Activated CD4-positive, alpha-beta T cell treated with anti-CD3 and anti-CD28 coated beads for 36 hours (primary cell): ENCODE measurements around the gene SLC35F4. TPM values are rescaled to one million over a fixed set of nuclear protein-coding genes. Genes with fewer than 3 reads are reported as not detected.
A peak's percentile ranks its signal among the peaks of the same experiment; 100 is the strongest.
"Not testable (repeated sequence)": the region's sequence is repeated elsewhere in the genome, so short reads cannot be mapped to it uniquely, and the experiment has no call there.

Source experiments
- ATAC-seq: fragments of 200-7000 bp; cut with Tn5 transposase; one replicate; pipeline ENCODE4 v1.10.0; 2021; ENCODE audit warnings: mild to moderate bottlenecking, moderate library complexity
- CTCF ChIA-PET: fragments of 350-600 bp; sonication (Branson Sonifier 250); formaldehyde crosslinking; loops from one replicate; lab custom pipeline; 2021; ENCODE audit warnings: antibody characterized with exemption; lab: Charles Lee
- POLR2A ChIA-PET: fragments of 350-600 bp; sonication (Branson Sonifier 250); formaldehyde crosslinking; loops from one replicate; lab custom pipeline; 2021; ENCODE audit warnings: antibody characterized with exemption, inconsistent platforms; lab: Charles Lee
- DNase-seq: peaks from one replicate; pipeline ENCODE4 v3.0.0-alpha.2; 2020
- H3K27ac Mint-ChIP-seq: one replicate; pipeline ENCODE4 v1.8.0; 2021; ENCODE audit warnings: mixed read lengths
- H3K27me3 Mint-ChIP-seq: one replicate; pipeline ENCODE4 v1.8.0; 2021; ENCODE audit warnings: mixed read lengths
- H3K36me3 Mint-ChIP-seq: one replicate; pipeline ENCODE4 v1.8.0; 2021; ENCODE audit warnings: low read depth, mixed read lengths
- H3K4me1 Mint-ChIP-seq: one replicate; pipeline ENCODE4 v1.8.0; 2021; ENCODE audit warnings: mixed read lengths
- H3K4me3 Mint-ChIP-seq: one replicate; pipeline ENCODE4 v1.8.0; 2021; ENCODE audit warnings: mild to moderate bottlenecking, moderate library complexity, mixed read lengths
- H3K9me3 Mint-ChIP-seq: one replicate; pipeline ENCODE4 v1.8.0; 2021; ENCODE audit warnings: low read depth, mixed read lengths
- intact Hi-C, 2 experiments: fragments of 100-400 bp; cut with DNase I in 1 of 2; cut with micrococcal nuclease in 1 of 2; formaldehyde crosslinking; loops; one replicate each; pipeline versions ENCODE4 v1.14.2 to v1.15.1; 2022 to 2024; cut with DNase I, micrococcal nuclease
- total RNA-seq, 2 experiments: library from RNA; stranded (reverse); gene quantifications; one replicate each; pipeline ENCODE4 v1.2.3, GENCODE V29; 2021

The SLC35F4 gene
- total RNA-seq, 2 experiments from 2014 or later, result not detected

DNA sequence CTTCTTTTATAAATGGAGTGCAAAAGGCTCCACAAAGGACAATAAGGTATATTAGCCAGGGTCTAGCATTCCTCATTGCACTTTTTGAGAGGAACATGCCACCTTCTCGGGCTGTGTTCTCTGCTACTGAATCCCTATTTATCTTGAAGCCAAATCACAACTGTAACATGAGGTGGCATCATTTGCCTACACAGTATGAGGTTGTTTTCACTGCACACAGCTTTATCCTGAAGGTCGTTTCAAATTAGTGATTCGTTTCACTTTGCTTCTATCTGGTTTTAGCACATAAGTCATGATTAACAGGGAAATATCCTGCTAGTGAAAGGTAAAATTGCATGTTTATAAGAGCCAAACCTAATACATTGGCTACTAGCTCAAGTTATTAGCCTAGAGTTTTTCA, 153.8 kb downstream of the SLC35F4 start:
- peaks cover 4% of the 10 kb centered on the region for H3K27me3 Mint-ChIP-seq
- POLR2A ChIA-PET, result no interaction called here
- no peak for DNase-seq

DNA sequence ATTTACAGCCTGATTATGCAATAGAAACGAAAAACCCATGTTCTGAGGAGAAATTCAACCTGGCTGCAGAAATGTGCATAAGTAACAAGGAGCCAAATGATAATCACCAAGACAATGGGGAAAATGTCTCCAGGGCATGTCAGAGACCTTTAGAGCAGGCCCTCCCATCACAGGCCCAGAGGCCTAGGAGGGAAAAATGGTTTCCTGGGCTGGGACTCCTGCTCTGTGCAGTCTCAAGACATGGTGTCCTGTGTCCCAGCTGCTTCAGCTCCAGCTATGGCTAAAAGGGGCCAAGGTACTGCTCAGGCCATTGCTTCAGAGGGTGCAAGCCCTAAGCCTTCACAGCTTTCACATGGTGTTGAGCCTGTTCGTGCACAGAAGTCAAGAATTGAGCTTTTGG, 156.0 kb downstream of the SLC35F4 start:
- intact Hi-C loops, result no loop called here
- DNase-seq (no peak), ATAC-seq (no peak)
- peaks cover 4% of the 10 kb centered on the region for H3K27me3 Mint-ChIP-seq
- CTCF ChIA-PET, result no interaction called here
- no peaks in the 10 kb centered on the region for H3K4me1 Mint-ChIP-seq
- POLR2A ChIA-PET, result no interaction called here
- H3K27ac Mint-ChIP-seq, result no peak overlapping the region
- no peaks in the 10 kb centered on the region for H3K36me3 Mint-ChIP-seq
- no peak overlapping the region for H3K4me3 Mint-ChIP-seq
- peaks cover 14% of the 10 kb centered on the region for H3K9me3 Mint-ChIP-seq

More for the DNA sequence above, 153.8 kb downstream of the SLC35F4 start:
- no peak overlapping the region for H3K4me3 Mint-ChIP-seq
- ATAC-seq, result no peak
- H3K9me3 Mint-ChIP-seq, result peaks cover 14% of the 10 kb centered on the region
- CTCF ChIA-PET, result no interaction called here
- H3K4me1 Mint-ChIP-seq, result no peaks in the 10 kb centered on the region
- H3K27ac Mint-ChIP-seq, result no peak overlapping the region
- no peaks in the 10 kb centered on the region for H3K36me3 Mint-ChIP-seq
- intact Hi-C loops, result no loop called here

DNA sequence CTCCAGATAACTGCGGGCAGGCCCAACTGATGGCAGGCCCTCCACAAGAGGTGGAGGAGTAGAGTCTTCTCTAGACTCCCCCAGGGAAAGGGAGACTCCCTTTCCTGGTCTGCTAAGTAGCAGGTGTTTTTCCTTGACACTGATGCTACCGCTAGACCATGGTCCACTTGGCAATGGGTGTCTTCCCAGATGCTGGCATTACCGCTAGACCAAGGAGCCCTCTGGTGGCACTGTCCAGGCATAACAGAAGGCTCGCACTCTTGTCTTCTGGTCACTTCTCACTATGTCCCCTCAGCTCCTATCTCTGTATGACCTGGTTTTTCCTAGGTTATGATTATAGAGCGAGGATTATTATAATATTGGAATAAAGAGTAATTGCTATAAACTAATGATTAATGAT, 156.8 kb downstream of the SLC35F4 start:
- POLR2A ChIA-PET, H3K4me1 Mint-ChIP-seq, ATAC-seq, intact Hi-C loops, H3K27ac Mint-ChIP-seq, H3K36me3 Mint-ChIP-seq, H3K4me3 Mint-ChIP-seq, H3K27me3 Mint-ChIP-seq: not testable (repeated sequence)
- peak; percentile 4 for DNase-seq
- H3K9me3 Mint-ChIP-seq, result peaks cover 14% of the 10 kb centered on the region
- CTCF ChIA-PET, result interaction anchor here (0.6 kb wide), 1 partner anchor 11 kb away, joined by 3 read pairs; no protein-coding TSS in a partner anchor

DNA sequence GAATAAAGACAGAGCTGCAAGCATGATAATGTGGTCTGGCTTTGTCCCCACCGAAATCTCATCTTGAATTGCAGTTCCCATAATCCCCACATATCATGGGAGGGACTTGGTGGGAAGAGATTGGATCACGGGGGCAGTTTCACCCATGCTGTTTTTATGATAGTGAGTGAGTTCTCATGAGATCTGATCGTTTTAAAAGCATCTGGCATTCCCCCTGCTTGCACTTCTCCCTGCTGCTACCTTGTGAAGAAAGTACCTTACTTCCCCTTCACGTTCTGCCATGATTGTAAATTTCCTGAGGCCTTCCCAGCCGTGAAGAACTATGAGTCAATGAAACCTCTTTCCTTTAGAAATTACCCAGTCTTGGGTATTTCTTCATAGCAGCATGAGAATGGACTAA, 158.7 kb downstream of the SLC35F4 start:
- Mint-ChIP-seq H3K27me3 (no peaks in the 10 kb centered on the region), H3K9me3 (peaks cover 14% of the 10 kb centered on the region), H3K36me3 (no peaks in the 10 kb centered on the region), H3K4me3 (no peak overlapping the region), H3K27ac (no peak overlapping the region), H3K4me1 (no peaks in the 10 kb centered on the region)
- intact Hi-C loops, result no loop called here
- ChIA-PET POLR2A (no interaction called here), CTCF (interaction anchor here (0.5 to 0.7 kb wide), 2 partner anchors 11 to 15 kb away, joined by 3 read pairs; no protein-coding TSS in a partner anchor)
- ATAC-seq, result no peak
- no peak for DNase-seq

DNA sequence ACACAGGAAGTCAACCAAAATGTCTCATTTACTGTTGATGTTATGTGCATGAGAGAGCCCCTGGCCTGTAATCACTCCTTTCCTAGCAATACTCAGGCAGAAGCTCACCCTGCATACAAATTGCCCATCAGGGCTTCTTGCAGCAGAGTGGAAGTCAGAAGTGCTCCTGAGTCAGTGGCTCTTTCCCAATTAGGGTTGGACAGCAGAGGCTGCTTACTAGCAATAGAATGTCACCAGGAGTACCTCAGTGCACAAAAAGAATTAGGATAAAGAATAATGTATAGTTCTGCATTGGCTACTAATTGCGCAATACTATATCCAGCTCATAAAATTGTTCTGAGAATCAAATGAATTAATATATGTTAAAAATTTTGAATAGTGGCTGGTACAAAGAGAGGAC, 161.1 kb downstream of the SLC35F4 start:
- POLR2A ChIA-PET, result no interaction called here
- intact Hi-C loops, result no loop called here
- DNase-seq (no peak), ATAC-seq (no peak)
- H3K4me1 Mint-ChIP-seq, result no peaks in the 10 kb centered on the region
- CTCF ChIA-PET, result no interaction called here
- H3K27me3 Mint-ChIP-seq, result no peaks in the 10 kb centered on the region
- H3K9me3 Mint-ChIP-seq, result peaks cover 11% of the 10 kb centered on the region
- H3K4me3 Mint-ChIP-seq, result no peak overlapping the region
- no peaks in the 10 kb centered on the region for H3K36me3 Mint-ChIP-seq
- no peak overlapping the region for H3K27ac Mint-ChIP-seq

DNA sequence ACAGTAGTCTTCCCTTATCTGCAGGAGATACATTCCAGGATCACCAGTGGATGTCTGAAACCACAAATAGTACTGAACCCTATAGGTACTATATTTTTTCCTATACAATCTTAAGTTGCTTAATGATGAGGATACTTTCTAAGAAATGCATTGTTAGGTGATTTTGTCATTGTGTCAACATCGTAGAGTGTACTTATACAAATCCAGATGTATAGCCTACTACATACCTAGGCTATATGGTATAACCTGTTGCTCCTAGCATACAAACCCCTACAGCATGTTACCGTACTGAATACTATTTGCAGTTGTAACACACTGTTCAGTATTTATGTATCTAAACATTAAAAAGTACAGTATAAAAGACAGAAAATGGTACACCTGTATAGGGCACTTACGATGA, 165.9 kb downstream of the SLC35F4 start:
- ChIA-PET POLR2A (no interaction called here), CTCF (interaction anchor here (1.4 kb wide), 1 partner anchor 17 kb away, joined by 3 read pairs; no protein-coding TSS in a partner anchor)
- H3K27ac Mint-ChIP-seq, result no peak overlapping the region
- H3K9me3 Mint-ChIP-seq, result no peaks in the 10 kb centered on the region
- no peak overlapping the region for H3K4me3 Mint-ChIP-seq
- intact Hi-C loops, result no loop called here
- no peaks in the 10 kb centered on the region for H3K27me3 Mint-ChIP-seq
- no peaks in the 10 kb centered on the region for H3K36me3 Mint-ChIP-seq
- DNase-seq (no peak), ATAC-seq (no peak)
- H3K4me1 Mint-ChIP-seq, result no peaks in the 10 kb centered on the region

DNA sequence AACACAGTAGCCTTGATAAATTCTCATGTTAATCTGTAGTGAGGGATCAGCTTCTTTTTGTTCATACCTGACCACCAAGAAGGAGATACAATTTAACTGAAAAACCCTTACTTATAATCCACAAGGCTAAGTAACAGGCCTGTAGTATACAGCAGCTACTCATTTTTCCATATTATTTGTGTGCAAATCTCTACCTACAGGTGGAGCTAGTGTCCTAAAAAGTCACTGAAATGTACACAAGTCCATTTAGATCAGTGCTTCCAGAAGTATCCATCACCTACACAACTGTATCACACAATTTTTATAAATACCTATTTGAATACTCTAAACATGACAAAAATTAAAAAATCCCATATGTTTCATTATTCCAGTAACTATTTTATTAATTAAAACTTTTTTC, 173.2 kb downstream of the SLC35F4 start:
- no peak overlapping the region for H3K4me3 Mint-ChIP-seq

DNA sequence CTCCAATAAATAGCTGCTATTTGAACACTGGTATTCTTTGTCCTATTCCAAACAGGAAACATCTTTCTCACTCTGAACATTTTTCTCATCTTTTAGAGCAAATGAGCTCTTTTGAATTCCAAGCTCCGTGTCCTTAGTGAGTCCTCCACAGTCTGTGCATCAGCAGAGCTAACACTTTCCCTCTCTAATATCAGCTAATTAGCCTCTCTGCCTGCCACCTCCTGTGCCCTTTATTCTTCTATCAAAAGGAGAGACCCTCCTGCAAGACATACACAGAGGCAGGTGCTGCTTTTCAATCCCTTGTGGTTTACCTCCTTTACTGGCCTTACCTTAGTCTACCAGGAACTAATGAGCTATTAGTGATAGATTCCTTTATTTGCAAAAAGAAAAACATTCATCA, 178.5 kb downstream of the SLC35F4 start:
- ChIA-PET CTCF (interaction anchor here (0.6 kb wide), 1 partner anchor 16 kb away, joined by 3 read pairs; no protein-coding TSS in a partner anchor), POLR2A (no interaction called here)
- Mint-ChIP-seq H3K4me1 (no peaks in the 10 kb centered on the region), H3K27ac (no peak overlapping the region), H3K36me3 (no peaks in the 10 kb centered on the region), H3K4me3 (no peak overlapping the region), H3K9me3 (peaks cover 3% of the 10 kb centered on the region), H3K27me3 (peaks cover 2% of the 10 kb centered on the region)
- DNase-seq (no peak), ATAC-seq (no peak)
- intact Hi-C loops, result no loop called here

More for the DNA sequence above, 173.2 kb downstream of the SLC35F4 start:
- ChIA-PET CTCF (interaction anchor here (0.6 to 1.1 kb wide), 4 partner anchors 10 to 381 kb away, joined by 3 read pairs; no protein-coding TSS in a partner anchor), POLR2A (no interaction called here)
- H3K36me3 Mint-ChIP-seq, result no peaks in the 10 kb centered on the region
- H3K27me3 Mint-ChIP-seq, result peaks cover 2% of the 10 kb centered on the region
- peaks cover 3% of the 10 kb centered on the region for H3K9me3 Mint-ChIP-seq
- intact Hi-C loops, result loop anchor here (1.0 to 5.0 kb wide), 3 partner anchors 179 to 380 kb away; no protein-coding TSS in a partner anchor
- no peak for ATAC-seq
- H3K27ac Mint-ChIP-seq, result no peak overlapping the region
- no peak for DNase-seq
- H3K4me1 Mint-ChIP-seq, result no peaks in the 10 kb centered on the region

DNA sequence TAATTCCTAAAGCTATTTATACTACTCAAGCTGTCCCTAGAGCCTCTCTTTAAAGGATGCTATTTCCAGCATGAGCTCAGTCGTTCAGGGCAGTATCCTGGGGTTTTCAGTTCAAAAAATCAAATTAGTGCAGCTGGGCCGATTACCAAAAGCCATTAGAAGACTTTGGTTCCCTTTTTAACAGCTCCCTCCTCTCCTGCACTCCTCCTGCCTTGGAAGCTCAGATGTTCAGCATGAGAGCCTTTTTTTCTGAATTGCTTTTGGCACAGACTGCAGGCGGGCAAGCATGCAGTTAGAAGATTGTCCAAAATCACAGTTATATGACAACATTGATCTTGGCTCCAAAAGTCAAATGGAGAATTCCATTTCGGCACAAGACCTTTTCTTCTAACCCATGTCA, 179.6 kb downstream of the SLC35F4 start:
- DNase-seq (no peak), ATAC-seq (no peak)
- Mint-ChIP-seq H3K9me3 (peaks cover 2% of the 10 kb centered on the region), H3K4me1 (no peaks in the 10 kb centered on the region), H3K36me3 (no peaks in the 10 kb centered on the region), H3K27me3 (no peaks in the 10 kb centered on the region), H3K27ac (no peak overlapping the region), H3K4me3 (no peak overlapping the region)
- CTCF ChIA-PET, result no interaction called here
- intact Hi-C loops, result no loop called here
- POLR2A ChIA-PET, result no interaction called here

DNA sequence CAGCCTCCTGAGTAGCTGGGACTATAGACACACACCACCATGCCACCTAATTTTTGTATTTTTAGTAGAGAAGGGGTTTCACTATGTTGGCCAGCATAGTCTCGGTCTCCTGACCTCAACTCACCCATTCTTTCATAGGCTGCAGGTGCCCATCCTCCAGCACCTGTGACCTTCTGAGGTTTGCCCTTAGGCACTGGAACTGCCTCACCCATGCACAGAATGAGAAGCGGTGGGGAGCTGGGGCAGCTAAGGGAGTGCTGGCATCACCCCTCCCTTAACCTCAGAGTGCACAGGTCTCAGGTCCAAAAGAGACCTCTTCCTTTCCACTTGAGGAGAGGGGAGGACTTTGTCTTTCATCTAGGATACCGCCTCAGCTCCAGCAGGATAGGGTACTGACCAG, 194.9 kb downstream of the SLC35F4 start:
- H3K27ac Mint-ChIP-seq, result no peak overlapping the region
- no peak for ATAC-seq
- no peaks in the 10 kb centered on the region for H3K36me3 Mint-ChIP-seq
- intact Hi-C loops, result no loop called here
- H3K9me3 Mint-ChIP-seq, result peaks cover 8% of the 10 kb centered on the region
- no peak for DNase-seq
- H3K4me1 Mint-ChIP-seq, result no peaks in the 10 kb centered on the region
- H3K4me3 Mint-ChIP-seq, result no peak overlapping the region
- ChIA-PET POLR2A (interaction anchor here (0.6 kb wide), 1 partner anchor 93 kb away, joined by 3 read pairs; no protein-coding TSS in a partner anchor), CTCF (no interaction called here)
- H3K27me3 Mint-ChIP-seq, result peaks cover under 1% of the 10 kb centered on the region

DNA sequence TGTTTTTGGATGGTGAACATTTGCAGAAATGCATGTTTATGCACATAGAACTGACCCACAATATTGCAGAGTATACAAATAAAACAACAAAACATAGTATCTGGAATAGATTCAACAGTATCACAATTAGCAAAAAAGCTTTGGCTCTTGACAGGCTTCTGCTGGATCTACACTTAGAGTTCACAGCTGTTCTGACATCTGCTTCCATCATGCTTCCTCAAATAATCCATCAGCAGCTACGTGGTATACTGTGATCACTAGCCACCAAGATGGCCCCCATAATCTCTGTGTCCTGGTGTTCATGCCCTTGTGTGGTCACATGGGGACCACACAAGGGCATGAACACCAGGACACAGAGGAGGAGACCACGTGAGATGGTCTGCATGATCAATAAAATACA, 205.7 kb downstream of the SLC35F4 start:
- Mint-ChIP-seq H3K9me3 (no peaks in the 10 kb centered on the region), H3K27ac (no peak overlapping the region), H3K36me3 (no peaks in the 10 kb centered on the region), H3K27me3 (no peaks in the 10 kb centered on the region), H3K4me1 (no peaks in the 10 kb centered on the region), H3K4me3 (no peak overlapping the region)
- CTCF ChIA-PET, result no interaction called here
- POLR2A ChIA-PET, result no interaction called here
- intact Hi-C loops, result no loop called here
- DNase-seq (no peak), ATAC-seq (no peak)

DNA sequence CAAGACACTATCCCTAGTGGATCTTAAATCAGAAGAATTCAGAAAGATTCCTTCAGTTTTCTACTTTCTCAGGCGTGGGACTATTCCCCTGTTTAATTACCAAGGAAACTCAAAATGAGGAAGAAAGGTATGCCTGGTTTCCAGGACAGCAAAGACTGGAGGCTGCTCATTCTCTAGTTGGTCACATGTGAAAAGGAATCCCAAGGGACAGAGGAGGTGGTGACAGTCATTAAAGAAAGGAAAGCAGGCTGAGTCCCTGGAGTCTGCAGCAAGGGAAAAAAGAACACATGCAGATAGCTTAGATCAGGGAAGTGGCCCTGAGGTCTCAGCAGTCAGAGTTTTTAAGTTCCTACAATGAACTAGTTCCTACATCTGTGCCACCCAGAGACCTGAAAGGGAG, 206.8 kb downstream of the SLC35F4 start:
- DNase-seq (no peak), ATAC-seq (no peak)
- H3K36me3 Mint-ChIP-seq, result no peaks in the 10 kb centered on the region
- H3K4me3 Mint-ChIP-seq, result no peak overlapping the region
- H3K4me1 Mint-ChIP-seq, result no peaks in the 10 kb centered on the region
- H3K27ac Mint-ChIP-seq, result no peak overlapping the region
- CTCF ChIA-PET, result interaction anchor here (0.7 kb wide), 1 partner anchor 33 kb away, joined by 3 read pairs; no protein-coding TSS in a partner anchor
- no peaks in the 10 kb centered on the region for H3K9me3 Mint-ChIP-seq
- intact Hi-C loops, result no loop called here
- no peaks in the 10 kb centered on the region for H3K27me3 Mint-ChIP-seq
- POLR2A ChIA-PET, result no interaction called here
